NK-92 treated with Interleukin-12 subunit alpha and Interleukin-12 subunit beta, amount 100 ng/mL, for 24 hours (cell line): ENCODE measurements around the gene MYO1B.

Experiments used
- DNase-seq: peaks from one replicate; lab custom pipeline; 2025; lab: John Stamatoyannopoulos, UW

The MYO1B gene

DNA sequence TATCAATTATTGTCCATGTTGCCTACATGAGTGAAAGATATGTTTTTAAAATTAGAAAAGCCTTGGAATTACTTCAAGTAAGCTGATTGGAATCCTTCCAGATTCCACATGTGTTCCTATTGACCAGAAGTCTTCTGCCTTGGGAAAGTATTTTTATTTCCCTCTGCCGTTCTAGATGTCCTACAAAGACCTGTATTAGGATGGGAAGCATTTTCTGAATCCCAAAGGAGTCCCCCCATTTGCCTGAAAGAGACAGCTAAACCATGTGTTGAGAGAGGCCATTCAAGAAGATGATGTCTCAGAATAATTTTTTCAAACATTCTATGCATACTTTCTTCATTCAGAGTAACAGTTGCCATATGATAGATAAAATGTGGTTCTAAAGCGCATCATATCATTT is 19.0 kb upstream of the MYO1B start:
- no peak for DNase-seq

DNA sequence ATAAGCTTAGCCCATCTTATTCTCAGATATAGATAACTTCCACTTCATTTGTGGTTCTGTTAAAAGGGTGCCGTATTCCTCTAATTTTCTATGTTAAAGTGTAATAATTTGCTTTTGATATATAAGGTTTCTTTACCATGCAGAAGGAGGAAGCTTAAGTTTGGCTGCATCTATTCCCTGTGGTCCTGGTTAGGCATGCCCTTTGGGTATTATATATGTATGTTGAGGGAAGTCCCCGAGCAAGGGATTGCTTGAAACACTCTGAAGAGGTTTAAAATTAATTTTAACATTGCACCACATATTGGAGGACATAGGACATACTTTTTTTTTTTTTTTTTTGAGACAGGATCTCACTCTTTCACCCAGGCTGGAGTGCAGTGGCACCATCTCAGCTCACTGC is 16.9 kb upstream of the MYO1B start:
- no peak for DNase-seq

DNA sequence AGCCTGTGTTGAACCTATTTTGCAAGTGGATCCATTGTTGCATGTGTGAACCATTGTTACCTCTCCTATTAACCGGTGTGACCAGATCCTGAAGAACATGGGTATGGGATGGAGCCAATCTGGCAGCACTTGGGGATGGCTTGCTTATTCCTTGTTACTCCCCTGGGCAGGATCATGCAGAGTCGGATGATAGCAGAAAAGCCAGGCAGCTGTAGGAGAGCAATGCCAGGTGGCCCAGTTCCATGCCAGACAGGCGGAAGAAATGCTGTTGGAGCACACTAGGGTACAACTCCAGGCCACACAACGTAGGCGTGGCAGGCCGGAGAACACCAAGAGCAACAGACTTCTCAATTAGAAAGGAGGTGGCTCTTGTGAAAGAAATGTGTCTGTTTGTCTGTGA is 16.3 kb upstream of the MYO1B start:
- no peak for DNase-seq

DNA sequence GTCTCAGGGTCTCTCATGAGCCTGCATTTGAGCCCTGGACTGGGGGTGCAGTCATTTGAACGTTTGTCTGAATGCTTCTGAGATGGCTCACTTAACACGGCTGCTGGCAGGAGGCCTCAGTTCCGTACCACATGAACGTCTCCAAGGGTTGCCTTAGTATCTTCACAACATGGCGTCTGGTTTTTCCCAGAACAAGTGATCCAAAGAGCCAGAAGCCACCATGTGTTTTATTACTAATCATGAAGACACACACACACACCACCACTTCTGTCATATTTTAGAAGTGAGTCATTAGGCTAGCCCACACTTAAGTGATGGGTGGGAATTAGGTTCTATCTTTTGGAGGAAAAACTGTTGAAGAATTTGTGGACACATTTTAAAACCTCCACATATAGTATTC is 15.0 kb upstream of the MYO1B start:
- DNase-seq, result no peak

DNA sequence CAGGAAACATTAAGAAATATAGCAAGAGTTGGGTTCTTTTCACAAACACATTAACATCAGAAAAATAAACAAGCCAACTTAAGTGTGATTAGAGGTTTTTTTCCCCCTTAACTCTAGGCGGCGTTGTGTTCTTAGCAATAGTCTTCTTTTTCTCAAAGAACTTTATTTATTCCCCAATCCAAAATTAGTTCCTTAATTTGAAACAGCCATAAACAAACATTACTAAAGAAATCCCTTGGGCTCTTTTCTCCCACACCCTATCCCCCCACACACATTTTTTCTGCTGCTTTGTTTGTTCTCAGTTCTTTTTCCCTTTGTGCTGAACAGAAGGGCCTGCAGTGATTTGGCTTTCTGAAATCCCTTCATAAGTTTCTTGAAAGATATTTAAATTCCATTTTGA is 13.2 kb upstream of the MYO1B start:
- no peak for DNase-seq

DNA sequence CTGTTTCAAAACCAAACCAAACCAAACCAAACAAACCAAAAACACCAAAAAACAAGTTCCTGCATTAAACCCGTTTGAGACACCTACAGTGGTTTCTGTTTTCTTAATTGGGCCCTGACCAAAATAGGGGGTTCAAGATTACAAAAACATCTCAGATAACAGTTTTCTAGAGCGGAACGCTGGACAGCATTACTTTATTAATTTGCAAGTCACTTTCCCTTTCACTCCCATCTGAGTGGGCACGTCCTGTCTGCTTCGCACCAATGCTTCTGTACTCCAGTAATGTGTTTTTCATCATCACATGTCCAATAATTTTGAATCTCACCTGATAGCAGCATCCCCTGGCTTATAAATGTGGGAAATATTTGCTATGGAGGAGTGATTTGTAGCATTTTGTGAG is 11.7 kb upstream of the MYO1B start:
- DNase-seq, result no peak

DNA sequence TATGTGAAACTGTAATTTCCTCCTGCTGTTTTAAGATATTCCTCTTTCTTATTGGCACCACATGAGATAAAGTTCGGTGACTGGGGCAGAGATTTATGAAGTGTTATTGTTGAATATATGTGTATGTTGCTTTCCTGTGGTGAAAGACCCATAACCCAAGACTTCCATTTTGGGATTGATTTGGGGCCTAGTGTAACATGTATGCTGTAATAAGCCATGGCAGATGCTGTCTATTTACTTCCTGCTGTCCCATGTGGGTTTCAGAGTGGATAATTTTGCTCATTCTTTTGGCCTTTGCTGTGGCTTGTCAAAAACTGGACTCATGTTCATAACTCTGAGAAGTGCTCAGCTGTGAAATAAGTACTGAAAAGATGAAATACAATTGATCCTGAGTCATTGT is 10.8 kb upstream of the MYO1B start:
- DNase-seq, result no peak

DNA sequence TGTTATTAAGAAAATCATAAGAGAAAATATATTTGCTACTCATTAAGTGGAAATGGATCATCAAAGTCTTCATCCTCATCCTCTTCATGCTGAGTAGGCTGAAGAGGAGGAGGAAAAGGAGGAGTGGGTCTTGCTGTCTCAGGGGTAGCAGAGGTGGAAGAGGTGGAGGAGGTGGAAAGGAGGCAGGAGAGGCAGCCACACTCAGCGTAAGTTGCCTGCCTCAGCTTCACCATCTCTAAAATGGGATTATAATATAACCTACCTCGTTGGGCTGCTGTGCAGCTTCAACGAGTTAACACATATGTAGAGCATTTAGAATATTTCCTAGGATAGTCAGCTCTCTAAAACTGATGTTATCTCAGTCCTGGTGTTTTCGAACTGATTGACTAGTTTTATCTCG is 4.3 kb upstream of the MYO1B start:
- DNase-seq, result no peak

DNA sequence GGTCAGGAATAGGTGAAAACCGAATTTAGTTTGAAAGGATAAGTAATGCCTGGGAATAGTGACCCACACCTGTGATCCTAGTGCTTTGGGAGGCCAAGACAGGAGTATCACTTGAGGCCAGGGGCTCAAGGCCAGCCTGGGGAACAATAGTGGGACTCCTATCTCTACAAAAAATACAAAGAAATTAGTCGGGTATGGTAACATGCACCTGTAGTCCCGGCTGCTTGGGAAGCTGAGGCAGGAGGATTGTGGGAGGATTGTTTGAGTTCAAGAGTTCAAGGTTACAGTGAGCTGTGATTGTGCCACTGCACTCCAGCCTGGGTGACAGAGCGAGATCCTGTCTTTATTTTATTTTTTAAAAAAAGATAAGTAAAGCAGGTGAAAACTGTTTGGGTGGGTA is 3.8 kb upstream of the MYO1B start:
- DNase-seq, result no peak

DNA sequence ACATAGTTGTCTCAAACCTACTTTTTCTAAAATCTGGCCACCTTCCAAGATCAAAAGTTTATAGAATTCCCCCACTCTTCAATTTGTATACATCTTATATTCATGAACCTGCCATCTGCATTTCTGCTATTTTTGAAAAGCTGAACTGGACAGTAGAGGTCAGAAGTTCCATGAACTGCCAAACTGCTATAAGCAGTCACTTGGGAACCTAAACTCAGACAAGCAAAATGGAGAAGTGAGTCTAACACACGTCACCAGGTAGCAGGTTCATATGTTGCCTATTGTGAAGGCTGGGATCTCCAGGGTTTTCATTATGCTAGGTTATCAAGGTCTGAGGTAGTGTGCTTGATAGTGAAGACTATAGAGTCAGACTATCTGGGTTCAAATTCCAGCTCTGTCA is 2.0 kb upstream of the MYO1B start:
- no peak for DNase-seq

DNA sequence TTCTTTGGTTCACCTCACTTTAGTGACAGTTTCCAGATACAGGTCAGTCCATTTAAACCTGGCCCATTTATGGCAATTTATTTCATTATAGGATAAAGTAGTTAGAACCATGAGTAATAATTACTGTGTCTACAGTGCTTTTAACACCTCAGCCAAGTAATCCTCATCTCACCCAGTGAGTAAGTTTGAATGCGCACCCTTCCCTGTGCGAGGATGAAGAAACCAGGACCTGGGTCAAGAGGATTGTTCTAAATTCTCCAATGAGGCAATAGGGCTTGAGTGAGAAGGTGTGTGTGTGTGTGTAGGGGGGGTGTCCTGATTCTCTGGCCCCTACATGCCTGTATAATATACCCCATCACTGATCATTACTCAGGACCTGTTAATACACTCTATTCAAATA is 854 bp upstream of the MYO1B start:
- no peak for DNase-seq

DNA sequence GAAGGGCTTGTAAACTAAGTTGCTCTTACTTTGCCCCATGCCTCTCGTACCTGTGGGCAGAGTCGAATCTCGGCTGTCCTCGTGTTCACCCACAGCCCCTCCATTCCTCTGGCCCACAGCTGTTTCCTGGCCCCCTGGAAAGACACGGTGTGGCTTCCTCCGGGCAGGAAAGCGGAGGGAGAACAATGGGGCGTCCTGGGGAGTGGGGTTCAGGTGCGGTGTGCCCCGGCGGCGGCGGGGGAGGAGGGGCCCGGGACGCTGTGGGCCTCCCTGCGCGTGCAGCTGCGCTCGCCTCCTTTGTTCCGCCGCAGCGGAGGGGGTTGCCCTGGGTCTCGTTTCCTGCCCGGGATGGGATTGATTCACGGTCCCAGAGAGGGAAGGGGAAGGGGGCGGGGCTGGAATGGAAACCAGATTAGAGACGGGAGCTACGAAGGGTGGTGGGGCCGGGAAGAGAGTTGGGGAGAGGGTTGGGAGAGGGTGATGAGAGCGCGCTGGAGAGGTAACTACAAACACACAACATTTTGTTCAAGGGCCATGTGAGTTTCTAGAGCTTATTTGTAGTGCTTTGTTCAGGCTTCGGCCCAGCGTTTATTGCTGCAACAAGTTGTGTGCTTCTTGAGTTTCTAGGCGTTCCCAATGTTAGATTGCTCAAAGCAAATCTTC is 796 bp downstream of the MYO1B start:
- DNase-seq, result no peak

DNA sequence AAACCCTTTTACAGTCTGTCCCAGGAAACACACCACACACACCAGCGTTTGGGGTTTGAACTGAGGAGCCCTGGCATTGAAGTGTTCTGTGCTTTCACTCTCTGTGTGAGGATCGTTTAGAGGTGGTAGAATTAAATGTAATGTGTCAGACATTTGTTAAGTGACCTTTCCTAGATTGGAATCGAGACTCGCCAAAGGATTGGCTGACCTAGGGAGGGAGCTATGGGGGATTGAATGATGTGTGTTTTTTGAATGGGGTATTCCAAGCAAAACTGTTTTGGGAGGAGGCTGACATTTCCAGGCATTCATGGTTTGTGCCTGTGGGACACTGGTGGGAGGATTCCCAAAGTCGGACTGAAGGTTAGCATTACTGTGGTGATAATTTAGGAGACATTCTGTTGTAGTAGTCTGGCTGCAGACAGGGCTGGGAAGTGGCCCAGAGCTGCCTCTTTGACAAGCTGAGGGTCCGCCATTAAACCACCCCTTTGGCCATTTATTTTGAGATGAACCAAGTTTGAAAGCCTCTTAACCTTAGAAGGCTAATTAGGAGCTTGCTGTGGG is 1.7 kb downstream of the MYO1B start:
- DNase-seq, result no peak

DNA sequence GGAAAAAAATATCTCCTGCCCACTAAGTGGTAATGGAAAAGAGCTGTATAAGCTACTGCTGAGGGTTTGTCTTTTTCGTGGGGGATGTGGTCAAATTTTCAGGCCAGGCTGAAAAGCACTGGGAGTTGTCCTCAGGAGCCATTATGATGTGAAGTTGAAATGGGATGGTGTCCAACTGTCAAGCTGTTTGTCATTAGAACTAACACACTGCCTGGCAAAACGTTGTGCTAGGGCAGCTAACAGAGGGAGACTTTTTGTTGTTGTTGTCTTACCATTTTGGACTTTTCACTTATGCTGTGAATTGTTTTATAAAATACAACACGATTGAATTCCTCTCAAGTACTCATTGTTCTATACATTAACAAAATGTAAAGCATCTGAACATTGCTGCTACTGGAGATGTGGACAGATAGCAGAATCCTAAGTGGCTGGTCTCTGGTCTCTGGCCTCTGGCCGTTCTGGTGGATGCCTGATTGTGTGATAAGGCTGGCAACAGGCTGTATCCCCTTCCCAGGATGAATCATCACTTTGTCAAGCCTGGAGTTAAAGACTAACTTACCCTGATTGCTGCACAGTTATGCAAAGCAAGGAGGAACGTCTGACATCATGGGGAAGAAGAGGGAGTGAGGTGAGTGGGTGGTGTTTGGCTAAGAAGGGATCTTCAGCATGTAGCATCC is 2.3 kb downstream of the MYO1B start:
- DNase-seq, result no peak

DNA sequence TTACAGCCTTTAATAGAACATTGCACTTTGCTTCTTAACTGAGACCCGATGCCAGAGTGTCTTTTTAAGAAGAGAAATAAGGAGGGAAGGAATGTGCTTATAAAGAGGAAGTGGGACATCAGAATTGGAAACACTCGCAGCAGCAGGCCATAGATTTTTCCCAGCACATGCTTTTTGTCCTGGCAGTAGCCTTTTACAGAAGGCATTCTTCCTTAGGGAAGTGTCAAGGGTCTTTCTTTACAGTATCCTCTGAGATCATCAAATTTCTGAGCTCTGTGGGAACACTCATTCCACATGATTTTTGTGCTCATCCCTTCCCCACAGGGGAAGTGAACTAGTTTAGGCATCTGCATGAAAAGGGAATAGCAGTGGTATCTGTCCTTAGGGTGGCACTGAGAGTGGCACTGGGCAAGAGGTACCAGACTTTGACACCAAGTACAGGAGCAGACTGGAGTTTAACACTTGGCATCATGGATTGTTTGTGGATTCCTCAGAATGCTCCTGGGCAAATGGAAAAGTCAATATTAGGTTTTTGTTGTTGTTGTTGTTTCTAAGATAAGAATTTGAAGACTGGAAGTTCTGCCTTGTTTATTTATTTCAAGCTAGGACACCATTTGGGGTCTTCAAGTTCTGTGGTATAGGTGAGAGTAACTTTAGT is 4.1 kb downstream of the MYO1B start:
- no peak for DNase-seq

DNA sequence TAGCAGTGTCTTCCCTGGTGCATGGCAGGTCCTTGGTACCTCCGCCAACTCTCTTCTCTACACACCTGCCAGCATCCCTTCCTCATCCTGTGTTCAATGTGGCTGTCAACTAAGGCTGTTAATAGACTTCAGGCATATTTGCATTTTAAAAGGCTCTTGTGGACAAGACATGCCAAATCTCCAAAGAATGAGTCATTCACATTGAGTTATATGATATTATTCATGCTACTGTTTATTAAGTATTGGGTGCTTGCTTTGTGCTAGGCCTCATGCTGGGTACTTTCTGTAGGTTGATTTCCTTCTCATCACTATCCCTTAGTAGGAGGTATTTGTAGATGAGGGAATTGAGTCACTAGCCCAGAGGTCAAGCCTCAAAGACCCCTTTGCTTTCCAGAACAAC is 5.2 kb downstream of the MYO1B start:
- no peak for DNase-seq

DNA sequence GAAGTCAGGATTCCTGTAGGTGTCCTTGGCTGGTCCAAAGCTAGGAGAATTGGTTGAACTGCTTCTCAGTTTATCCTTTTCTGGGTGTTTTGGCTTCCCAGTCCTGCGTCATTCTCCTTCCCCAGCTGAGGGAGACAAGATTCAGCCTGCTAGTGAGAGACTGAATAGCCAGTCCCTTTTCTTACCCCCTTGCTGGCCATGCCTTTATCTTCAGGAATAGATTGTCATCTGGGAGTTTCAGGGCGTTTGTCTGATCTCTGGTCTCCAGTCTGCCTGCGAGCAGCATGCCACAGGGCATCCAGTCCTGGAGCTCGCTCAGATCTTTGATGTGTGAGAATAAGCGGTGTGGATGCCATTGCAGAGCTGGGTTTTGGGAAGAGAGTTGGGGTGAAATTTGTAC is 5.8 kb downstream of the MYO1B start:
- no peak for DNase-seq

DNA sequence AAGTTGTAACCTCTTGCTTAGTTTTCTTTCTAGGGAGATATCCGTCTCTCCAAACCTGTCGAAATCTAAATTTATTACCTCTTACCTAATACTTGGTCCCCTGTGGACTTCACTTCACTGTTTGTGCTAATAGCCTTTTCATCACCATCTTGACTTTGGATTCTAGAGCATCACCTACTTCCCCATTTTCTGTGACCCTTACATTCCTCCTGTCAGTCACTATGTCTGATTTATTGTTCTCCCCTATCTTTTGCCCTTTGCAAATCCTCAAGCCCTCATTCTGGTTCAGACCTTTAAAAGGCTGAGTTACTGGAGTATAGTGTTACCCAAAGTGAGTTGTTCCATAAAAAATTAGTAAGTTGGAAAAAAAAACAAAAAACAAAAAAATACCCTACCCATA is 7.5 kb downstream of the MYO1B start:
- no peak for DNase-seq

DNA sequence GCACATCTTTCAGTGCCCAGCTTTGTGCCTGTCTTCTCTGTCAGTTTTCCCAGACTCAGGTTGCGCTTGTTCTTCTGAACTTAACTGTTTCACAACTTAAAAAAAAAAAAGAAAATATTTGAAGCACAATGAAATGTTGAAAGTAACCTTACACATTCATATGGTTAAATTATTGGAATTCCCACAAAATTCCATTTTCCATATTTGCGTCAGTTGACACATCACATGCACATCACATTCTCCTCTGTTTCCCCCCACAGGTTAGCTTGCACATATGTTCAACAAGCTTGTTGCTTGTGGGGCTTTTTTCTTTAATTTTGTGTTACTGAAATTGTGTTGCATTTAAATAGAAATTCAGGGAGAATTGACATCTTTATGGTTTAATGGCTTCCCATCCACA is 8.3 kb downstream of the MYO1B start:
- DNase-seq, result no peak

DNA sequence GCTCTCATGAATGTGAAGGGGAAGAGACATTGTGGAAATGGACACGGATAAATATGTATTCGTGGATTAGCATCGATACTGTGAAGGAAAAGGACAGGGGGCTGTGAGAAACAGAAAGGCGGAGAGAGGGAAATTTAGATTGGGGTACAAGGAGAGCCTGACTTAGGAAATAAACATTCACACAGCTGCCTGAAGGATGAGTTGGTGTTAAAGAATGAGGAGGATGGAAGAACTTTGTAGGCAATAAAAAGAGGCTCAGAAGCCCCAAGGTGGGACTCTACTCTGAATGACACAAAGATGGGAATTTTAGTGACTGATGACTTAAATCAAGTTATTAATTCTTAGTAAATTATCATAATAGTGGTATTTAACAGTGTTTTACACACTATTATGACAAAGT is 10.1 kb downstream of the MYO1B start:
- DNase-seq, result no peak

DNA sequence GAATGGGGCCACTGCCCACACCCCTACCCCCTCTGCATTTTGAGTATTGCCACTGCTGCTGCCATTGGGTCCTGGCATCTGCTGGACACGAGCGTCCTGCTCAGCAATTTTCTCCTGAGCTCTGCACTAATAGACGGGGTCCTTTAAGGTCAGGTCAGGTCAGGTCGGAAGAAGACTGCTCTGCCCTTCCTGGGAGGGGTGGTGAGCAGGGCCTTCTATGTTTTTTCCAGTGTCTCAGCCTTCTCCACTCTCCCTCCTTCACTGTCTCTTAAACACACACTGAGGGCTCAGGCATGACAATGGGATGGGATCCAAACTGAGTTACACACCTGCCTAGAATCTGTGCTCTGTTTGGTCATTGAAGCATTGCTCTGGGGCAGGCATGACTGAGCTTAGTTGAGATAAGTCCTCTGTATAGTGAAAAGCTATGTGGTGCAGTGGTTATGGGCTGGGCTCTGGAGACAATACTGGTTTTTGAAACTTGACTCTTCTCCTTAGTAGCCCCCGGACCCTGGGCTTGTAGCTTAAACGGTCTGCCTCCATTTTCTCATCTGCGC is 10.6 kb downstream of the MYO1B start:
- no peak for DNase-seq

DNA sequence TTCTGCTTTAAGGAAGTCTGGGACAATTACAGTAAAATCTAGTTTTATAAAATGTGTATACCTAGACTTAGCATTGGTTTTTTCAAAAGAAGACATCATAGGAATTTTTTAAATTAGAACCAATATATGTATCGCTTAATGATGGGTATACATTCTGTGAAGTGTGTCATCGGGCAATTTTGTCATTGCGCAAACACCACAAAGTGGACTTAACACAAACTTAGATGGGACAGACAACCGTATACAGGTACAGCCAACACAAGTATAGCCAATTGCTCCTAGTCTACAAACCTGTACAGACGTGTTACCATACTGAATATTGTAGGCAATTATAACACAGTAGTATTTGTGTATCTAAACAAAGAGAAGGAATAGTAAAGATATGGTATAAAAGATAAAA is 12.7 kb downstream of the MYO1B start:
- DNase-seq, result no peak

DNA sequence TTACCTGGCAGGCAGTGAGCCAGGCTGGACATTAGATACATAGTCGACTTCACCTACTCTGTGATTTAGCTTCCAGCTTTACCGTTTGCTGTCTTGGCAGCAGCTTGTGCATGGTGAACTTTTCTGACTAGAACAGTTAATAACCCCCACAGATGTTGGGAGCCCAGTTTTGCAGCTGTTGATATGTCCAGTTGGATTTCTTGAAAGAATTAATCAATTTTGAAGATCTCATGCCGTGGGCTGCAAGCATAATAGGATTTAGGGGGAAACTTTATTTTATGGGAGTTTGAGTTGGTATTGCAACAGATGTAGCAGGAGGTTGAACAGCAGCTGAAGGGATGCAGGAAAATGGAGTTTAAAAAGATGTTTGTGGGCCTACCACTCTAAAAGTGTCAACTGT is 13.8 kb downstream of the MYO1B start:
- no peak for DNase-seq
